ENCODE results near the gene NCAM1.

The NCAM1 gene

DNA sequence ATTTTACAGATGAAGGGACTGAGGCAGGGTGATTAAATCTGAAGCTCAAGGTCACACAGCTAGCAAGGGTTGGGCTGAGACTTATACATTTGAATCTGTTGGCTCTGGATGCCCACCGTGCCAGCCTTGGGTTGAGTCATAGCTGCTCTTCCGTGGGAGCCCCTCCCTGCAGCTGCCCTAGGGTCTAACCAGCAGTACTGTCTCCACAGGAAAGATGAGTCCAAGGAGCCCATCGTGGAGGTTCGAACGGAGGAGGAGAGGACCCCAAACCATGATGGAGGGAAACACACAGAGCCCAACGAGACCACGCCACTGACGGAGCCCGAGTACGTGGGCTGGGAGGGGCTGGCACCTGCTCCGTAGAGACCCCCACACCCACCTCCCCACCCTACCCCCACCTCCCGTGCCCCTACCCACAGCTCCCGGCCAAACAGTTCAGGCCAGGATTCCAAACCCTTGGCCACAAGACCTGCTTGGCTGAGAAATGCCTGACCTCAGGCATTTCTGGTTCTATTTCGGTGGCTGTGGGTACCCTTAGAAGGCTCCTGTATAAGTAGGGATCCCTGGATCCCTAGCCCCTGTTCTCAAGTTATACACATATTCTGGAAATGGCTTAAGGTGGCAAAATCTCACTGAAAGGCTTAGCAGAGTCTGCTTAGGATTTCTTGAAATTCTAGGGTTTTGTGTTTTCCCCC lies 310.5 kb downstream of the NCAM1 start:
- Histone ChIP-seq H3K4me1 (no peaks in the 10 kb centered on the region), H3K36me3 (replicated peaks) (no peaks in the 10 kb centered on the region), H3K4me3 (no peak overlapping the region), H3K27me3 (ENCODE audit: low read depth) (no peaks in the 10 kb centered on the region; the same call in 1 of the 2 replicates), H3K9me3 (no peaks in the 10 kb centered on the region)
- in situ Hi-C loops (cut with MboI; ENCODE audit: low sequenced_read_pairs): no loop called here
- no peak for DNase-seq (ENCODE audit: low spot score in 2 of 2)

DNA sequence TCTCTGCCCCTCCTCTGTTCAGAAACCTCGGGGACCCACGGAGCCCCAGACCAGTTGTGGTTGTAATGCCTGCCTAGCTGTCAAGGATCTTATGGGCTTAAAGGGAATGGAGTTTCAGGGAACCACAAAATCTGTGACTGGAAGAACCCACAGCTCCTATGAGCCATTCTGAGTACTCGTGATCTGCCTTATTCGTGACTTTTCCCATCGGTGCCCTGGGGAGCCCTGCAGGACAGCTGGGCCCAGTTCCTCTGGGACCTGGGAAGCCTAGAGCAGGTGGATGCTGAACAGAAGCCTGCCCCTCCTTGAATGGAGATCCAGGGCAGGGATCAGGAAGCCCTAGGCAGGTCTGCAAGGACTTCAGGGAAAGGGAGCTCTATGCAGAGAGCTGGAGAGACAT lies 311.1 kb downstream of the NCAM1 start:
- no peaks in the 10 kb centered on the region for H3K36me3 ChIP-seq (replicated peaks)
- H3K4me3 ChIP-seq: no peak overlapping the region
- H3K9me3 ChIP-seq: no peaks in the 10 kb centered on the region
- H3K4me1 ChIP-seq: no peaks in the 10 kb centered on the region
- in situ Hi-C loops (cut with MboI; ENCODE audit: low sequenced_read_pairs): no loop called here
- DNase-seq (ENCODE audit: low spot score in 2 of 2): no peak
- no peaks in the 10 kb centered on the region; the same call in 1 of the 2 replicates for H3K27me3 ChIP-seq (ENCODE audit: low read depth)

DNA sequence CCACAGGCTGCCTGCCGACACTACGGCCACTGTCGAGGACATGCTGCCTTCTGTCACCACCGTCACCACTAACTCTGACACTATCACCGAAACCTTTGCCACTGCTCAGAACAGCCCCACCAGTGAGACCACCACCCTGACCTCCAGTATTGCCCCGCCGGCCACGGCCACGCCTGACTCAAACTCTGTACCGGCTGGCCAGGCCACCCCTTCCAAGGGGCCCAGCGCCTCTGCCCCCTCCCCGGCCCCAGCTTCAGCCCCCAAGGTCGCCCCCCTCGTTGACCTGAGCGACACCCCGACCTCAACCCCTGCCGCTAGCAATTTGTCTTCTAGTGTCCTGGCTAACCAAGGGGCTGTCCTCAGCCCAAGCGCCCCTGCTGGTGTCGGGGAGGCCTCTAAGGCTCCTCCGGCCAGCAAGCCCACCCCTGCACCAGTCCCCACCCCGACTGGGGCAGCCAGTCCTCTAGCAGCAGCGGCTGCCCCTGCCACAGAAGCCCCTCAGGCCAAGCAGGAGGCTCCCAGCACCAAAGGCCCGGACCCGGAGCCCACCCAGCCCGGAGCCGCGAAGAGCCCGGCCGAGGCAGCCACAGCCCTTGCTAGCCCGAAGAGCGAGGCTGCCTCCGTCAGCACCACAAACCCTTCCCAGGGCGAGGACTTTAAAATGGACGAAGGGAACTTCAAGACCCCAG lies 311.9 kb downstream of the NCAM1 start:
- in situ Hi-C loops (cut with MboI; ENCODE audit: low sequenced_read_pairs): no loop called here
- Histone ChIP-seq H3K9me3 (no peaks in the 10 kb centered on the region), H3K36me3 (replicated peaks) (no peaks in the 10 kb centered on the region), H3K4me1 (no peaks in the 10 kb centered on the region), H3K4me3 (no peak overlapping the region), H3K27me3 (ENCODE audit: low read depth) (no peaks in the 10 kb centered on the region; the same call in 1 of the 2 replicates)
- DNase-seq (ENCODE audit: low spot score in 2 of 2): no peak

DNA sequence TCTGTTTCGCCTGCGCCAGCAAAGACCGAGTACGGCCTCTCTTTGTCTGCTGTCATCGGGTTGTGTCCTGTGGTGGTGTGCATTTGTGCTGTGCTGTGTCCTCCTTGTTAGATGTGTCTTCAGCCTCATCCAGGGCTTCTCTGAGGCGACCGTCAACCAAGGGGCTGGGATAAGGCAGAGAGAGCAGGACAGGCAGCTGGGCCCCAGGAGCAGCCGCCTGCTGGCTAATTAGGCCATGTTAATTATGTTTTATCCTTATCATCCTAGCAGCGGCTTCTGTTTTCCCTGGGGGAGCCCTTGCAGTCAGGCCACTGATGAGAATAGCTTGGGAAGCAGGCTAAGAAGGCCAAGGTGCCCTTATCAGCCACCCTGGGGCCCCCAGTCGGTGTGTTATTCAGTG lies 312.5 kb downstream of the NCAM1 start:
- DNase-seq (ENCODE audit: low spot score in 2 of 2): no peak
- Histone ChIP-seq H3K36me3 (replicated peaks) (no peaks in the 10 kb centered on the region), H3K9me3 (no peaks in the 10 kb centered on the region), H3K4me1 (no peaks in the 10 kb centered on the region), H3K27me3 (ENCODE audit: low read depth) (no peaks in the 10 kb centered on the region; the same call in 1 of the 2 replicates), H3K4me3 (no peak overlapping the region)
- in situ Hi-C loops (cut with MboI; ENCODE audit: low sequenced_read_pairs): no loop called here

DNA sequence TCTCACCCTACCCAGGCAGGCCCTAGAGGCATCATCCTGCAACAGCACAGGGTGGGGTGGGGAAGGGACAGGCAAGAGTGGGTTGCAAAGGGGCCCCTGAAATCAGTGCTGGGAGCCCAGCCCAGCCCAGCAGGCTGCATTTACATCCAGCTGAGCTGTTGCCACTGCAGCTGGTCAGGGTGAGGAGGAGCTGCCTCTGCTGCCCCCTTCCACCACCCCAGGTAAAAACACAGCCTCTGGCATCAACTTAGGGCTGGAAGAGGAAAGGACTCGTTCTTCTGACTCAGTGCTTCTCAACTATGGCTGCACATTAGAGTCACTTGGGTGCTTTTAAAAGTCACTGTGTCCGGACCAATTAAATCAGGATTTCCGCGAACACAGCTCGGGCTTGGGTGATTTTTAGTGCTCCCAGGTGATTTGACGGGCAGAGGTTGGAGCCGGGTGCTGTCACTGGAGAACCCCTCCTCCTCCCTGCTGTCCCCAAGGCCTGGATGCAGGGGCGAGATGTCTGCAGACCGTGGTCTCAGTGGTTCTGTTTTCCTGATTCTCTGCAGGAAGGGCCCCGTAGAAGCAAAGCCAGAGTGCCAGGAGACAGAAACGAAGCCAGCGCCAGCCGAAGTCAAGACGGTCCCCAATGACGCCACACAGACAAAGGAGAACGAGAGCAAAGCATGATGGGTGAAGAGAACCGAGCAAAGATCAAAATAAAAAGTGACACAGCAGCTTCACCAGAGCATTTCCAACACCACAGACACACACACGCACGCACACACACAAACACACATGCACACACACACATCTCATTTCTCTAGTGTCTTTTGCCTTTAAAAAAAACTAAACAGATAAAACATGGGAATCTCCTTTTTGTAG lies 313.7 kb downstream of the NCAM1 start:
- in situ Hi-C loops (cut with MboI; ENCODE audit: low sequenced_read_pairs): loop anchor here (25.0 kb wide), 1 partner anchor 688 kb away; no protein-coding TSS in a partner anchor
- Histone ChIP-seq H3K27me3 (ENCODE audit: low read depth) (no peaks in the 10 kb centered on the region; the same call in 1 of the 2 replicates), H3K4me1 (no peaks in the 10 kb centered on the region), H3K36me3 (replicated peaks) (no peaks in the 10 kb centered on the region), H3K4me3 (no peak overlapping the region), H3K9me3 (no peaks in the 10 kb centered on the region)
- no peak for DNase-seq (ENCODE audit: low spot score in 2 of 2)

DNA sequence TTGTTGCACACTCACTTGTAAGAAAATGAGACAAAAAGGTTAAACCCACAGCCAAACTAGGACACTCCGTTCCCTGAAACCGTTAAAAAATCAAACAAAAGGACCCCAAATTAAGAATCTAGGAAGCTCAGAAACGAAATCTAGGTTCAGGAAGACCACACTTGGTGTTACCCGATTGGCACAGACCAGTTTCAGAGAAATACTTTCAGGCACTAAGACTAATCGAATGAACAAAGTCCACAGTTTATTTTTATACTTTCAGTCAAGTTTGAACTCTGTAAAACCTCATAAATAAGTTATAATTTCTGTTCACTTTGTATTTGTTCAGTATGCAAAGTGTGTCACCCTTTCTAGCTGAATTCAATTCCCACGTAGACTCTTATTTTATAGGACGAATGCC lies 314.4 kb downstream of the NCAM1 start:
- in situ Hi-C loops (cut with MboI; ENCODE audit: low sequenced_read_pairs): loop anchor here (25.0 kb wide), 1 partner anchor 688 kb away; no protein-coding TSS in a partner anchor

DNA sequence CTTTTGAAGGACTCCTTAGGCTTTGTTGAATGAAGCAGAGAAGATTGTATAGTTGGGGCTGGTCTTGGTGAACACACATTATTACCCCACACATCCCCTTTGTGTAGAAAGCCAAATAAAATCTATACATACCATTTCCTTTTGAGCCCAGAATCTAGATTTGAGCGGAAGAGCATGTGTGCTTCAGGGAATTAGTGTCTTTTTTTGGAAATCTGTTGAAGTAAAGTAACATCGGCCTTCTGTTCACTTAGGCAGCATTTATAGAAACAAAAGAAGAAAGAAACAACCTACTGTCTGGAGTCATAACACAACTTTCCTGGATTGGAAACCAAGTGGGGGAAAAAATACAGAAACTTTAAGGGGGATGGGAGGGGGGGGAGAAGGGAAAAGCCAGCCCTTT lies 315.2 kb downstream of the NCAM1 start:
- no peak for DNase-seq (ENCODE audit: low spot score in 2 of 2)
- Histone ChIP-seq H3K4me3 (no peak overlapping the region), H3K36me3 (replicated peaks) (no peaks in the 10 kb centered on the region), H3K9me3 (no peaks in the 10 kb centered on the region), H3K4me1 (no peaks in the 10 kb centered on the region), H3K27me3 (ENCODE audit: low read depth) (no peaks in the 10 kb centered on the region; the same call in 1 of the 2 replicates)
- in situ Hi-C loops (cut with MboI; ENCODE audit: low sequenced_read_pairs): loop anchor here (25.0 kb wide), 1 partner anchor 689 kb away; no protein-coding TSS in a partner anchor

More for the DNA sequence above, 314.4 kb downstream of the NCAM1 start:
- Histone ChIP-seq H3K4me3 (no peak overlapping the region), H3K27me3 (ENCODE audit: low read depth) (no peaks in the 10 kb centered on the region; the same call in 1 of the 2 replicates), H3K4me1 (no peaks in the 10 kb centered on the region), H3K36me3 (replicated peaks) (no peaks in the 10 kb centered on the region), H3K9me3 (no peaks in the 10 kb centered on the region)
- DNase-seq (ENCODE audit: low spot score in 2 of 2): no peak

DNA sequence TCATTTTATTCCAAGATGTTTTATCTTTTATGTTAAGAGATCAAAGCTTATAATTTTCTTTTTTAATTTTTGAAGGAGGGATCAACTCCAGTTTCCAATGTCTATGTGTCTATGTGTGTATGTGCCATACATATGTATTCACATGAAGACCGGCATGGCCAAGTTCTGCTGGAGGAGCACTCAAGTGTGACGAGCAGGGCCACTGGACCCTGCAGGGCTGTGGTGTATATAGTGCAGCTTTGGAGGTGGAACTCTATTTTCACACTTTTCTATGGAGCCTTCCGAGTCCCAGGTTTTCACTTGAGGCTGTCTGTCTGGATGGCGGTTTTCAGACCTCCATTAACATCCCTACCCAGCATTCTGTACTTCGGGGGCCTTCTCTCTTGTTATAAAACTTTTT lies 316.7 kb downstream of the NCAM1 start:
- no peak for DNase-seq (ENCODE audit: low spot score in 2 of 2)
- H3K9me3 ChIP-seq: no peaks in the 10 kb centered on the region
- H3K27me3 ChIP-seq (ENCODE audit: low read depth): no peaks in the 10 kb centered on the region; the same call in 1 of the 2 replicates
- in situ Hi-C loops (cut with MboI; ENCODE audit: low sequenced_read_pairs): loop anchor here (25.0 kb wide), 1 partner anchor 691 kb away; no protein-coding TSS in a partner anchor
- H3K36me3 ChIP-seq (replicated peaks): no peaks in the 10 kb centered on the region
- no peaks in the 10 kb centered on the region for H3K4me1 ChIP-seq
- H3K4me3 ChIP-seq: no peak overlapping the region

DNA sequence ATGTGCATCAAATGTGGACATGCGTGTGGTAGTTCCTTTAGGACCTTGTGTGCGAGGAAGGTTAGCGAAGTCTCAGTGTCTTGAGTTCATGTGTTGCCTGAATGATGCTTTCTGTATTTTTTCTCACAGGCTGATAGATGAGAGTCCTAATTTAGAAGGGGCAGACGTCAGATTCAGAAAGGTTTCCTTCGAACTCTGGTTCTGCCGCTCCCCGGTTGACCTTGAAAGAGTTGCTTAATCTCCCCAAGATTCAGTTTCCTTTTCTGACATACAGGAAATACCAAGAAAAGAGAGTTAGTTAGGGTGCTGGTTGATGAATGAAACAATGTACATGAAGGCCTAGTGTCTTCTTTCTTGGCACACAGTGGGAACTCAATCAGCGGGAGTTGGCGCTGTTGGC lies 317.3 kb downstream of the NCAM1 start:
- no peak for DNase-seq (ENCODE audit: low spot score in 2 of 2)
- H3K27me3 ChIP-seq (ENCODE audit: low read depth): no peaks in the 10 kb centered on the region; the same call in 1 of the 2 replicates
- H3K9me3 ChIP-seq: no peaks in the 10 kb centered on the region
- H3K4me3 ChIP-seq: no peak overlapping the region
- no peaks in the 10 kb centered on the region for H3K4me1 ChIP-seq
- in situ Hi-C loops (cut with MboI; ENCODE audit: low sequenced_read_pairs): loop anchor here (25.0 kb wide), 1 partner anchor 691 kb away; no protein-coding TSS in a partner anchor
- H3K36me3 ChIP-seq (replicated peaks): no peaks in the 10 kb centered on the region

DNA sequence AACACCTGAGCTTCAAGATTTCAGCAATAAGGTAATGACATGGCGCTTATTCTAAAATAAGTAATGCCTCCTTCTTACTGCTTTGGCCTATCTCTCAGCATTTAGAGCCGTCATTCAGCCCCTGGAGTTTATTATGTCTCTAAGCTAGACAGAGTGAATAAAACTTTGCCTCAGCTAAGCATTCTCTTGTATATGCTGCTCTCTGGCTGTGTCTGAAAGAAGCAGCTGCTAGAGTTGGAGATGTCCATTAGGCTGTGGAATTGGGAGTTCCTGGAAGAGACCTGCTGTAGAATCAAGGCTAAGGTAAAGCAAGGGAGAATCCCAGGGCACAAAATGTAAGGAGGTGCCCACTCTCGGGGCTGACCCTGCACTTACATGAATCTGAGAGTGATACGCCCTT lies 317.7 kb downstream of the NCAM1 start:
- no peak overlapping the region for H3K4me3 ChIP-seq
- H3K4me1 ChIP-seq: no peaks in the 10 kb centered on the region
- DNase-seq (ENCODE audit: low spot score in 2 of 2): no peak
- H3K36me3 ChIP-seq (replicated peaks): no peaks in the 10 kb centered on the region
- in situ Hi-C loops (cut with MboI; ENCODE audit: low sequenced_read_pairs): loop anchor here (25.0 kb wide), 1 partner anchor 692 kb away; no protein-coding TSS in a partner anchor
- no peaks in the 10 kb centered on the region for H3K9me3 ChIP-seq
- H3K27me3 ChIP-seq (ENCODE audit: low read depth): no peaks in the 10 kb centered on the region; the same call in 1 of the 2 replicates

DNA sequence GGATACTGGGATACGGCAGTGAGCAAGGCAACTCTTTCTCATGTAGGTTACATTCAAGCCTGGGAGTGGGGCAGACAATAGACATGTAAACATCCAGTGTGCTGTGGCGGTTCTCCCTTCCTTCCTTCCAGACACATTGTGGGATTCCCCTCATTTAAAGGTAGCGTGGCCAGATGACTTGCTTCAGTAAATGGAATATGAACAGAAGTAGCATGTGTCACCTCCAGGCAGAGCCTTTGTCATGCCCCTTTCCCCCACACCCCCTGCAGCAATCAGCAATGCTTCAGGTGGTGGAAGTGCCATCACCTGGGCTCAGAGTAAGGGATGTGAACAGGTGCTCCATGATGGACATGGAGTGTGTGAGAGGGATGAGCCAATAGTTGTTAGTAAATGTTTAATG lies 318.4 kb downstream of the NCAM1 start:
- in situ Hi-C loops (cut with MboI; ENCODE audit: low sequenced_read_pairs): loop anchor here (25.0 kb wide), 1 partner anchor 692 kb away; no protein-coding TSS in a partner anchor
- Histone ChIP-seq H3K4me1 (no peaks in the 10 kb centered on the region), H3K4me3 (no peak overlapping the region), H3K9me3 (no peaks in the 10 kb centered on the region), H3K27me3 (ENCODE audit: low read depth) (no peaks in the 10 kb centered on the region; the same call in 1 of the 2 replicates), H3K36me3 (replicated peaks) (no peaks in the 10 kb centered on the region)
- DNase-seq (ENCODE audit: low spot score in 2 of 2): no peak

DNA sequence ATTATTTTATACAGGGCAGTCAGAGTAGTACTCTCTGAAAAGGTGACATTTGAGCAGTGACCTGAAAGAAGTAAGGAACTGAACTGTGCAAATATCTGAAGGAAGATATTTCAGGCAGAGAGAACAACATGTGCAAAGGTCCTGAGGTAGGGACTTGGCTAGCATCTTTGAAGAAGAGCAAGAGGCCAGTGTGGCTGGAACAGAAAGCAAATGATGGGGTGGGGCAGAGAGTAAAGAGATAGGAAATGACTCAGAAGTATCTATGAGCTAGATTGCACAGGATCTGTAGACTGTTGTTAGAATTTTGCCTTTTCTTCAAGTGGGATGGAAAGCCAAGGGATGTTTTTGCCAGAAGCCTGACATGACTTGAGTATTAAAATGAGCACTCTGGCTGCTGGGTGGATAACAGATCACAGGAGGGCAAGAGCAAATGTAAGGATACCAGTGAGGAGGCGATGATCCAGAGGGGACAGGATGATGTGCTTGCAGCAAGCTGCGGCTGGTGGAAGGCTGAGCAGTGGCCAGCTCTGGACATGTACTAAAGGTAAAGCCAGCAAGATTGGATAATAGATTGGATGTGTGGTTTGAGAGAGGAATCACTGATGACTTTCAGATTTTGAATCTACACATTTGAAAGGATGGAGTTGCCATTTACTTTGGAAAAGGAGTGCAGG lies 320.0 kb downstream of the NCAM1 start:
- H3K4me1 ChIP-seq: no peaks in the 10 kb centered on the region
- DNase-seq (ENCODE audit: low spot score in 2 of 2): no peak
- no peaks in the 10 kb centered on the region for H3K36me3 ChIP-seq (replicated peaks)
- no peak overlapping the region for H3K4me3 ChIP-seq
- no peaks in the 10 kb centered on the region for H3K9me3 ChIP-seq
- in situ Hi-C loops (cut with MboI; ENCODE audit: low sequenced_read_pairs): loop anchor here (10.0 to 25.0 kb wide), 3 partner anchors 694 to 1056 kb away; partner anchors contain the start of gene PTS
- H3K27me3 ChIP-seq (ENCODE audit: low read depth): no peaks in the 10 kb centered on the region; the same call in 1 of the 2 replicates

All from HAP-1 (cell line).